Measurements from ENCODE around the gene WRAP53. TPM values are rescaled to one million over a fixed set of nuclear protein-coding genes. Genes with fewer than 3 reads are reported as not detected.

WRAP53 gene
- total RNA-seq, 4 donors from 2014 or later = 3.6 to 8.0 (median 4.8) TPM

GRCh38 chr17:7706631-7707354 is 18.5 kb downstream of the WRAP53 start:
- TF ChIP-seq EP300 (IDR thresholded peaks at IDR 0.05) = no peak
- no peak for TF ChIP-seq CTCF (IDR thresholded peaks at IDR 0.05)
- TF ChIP-seq POLR2A (IDR thresholded peaks at IDR 0.05) = no peak
- no peak for DNase-seq (ENCODE audit: low spot score in 2 of 2)
- no peaks in the 10 kb centered on the region for H3K9me3 ChIP-seq
- no peak overlapping the region for H3K27ac ChIP-seq
- no peak overlapping the region for H3K4me3 ChIP-seq
- peaks cover 0 to 22% (median 13%) of the 10 kb centered on the region in 3 donors for H3K36me3 ChIP-seq
- peaks cover 0 to 16% (median 9%) of the 10 kb centered on the region in 4 donors for H3K4me1 ChIP-seq
- 88 to 95% methylated on average over 3 of the region's 3 CpGs for WGBS, 2 donors
- peaks cover 0 to 86% of the 10 kb centered on the region in 2 donors for H3K27me3 ChIP-seq

- Histone ChIP-seq H3K4me3 (no peak overlapping the region), H3K9me3 (no peaks in the 10 kb centered on the region), H3K27me3 (peaks cover 0 to 92% of the 10 kb centered on the region in 2 donors), H3K36me3 (peaks cover 0 to 15% (median 8%) of the 10 kb centered on the region in 3 donors), H3K4me1 (peaks cover 0 to 16% (median 9%) of the 10 kb centered on the region in 4 donors), H3K27ac (no peak overlapping the region)
- WGBS, 2 donors = 85% methylated on average over 9 of the region's 9 CpGs
- no peak for DNase-seq (ENCODE audit: low spot score in 2 of 2)
- TF ChIP-seq POLR2A (IDR thresholded peaks at IDR 0.05) = no peak
- TF ChIP-seq CTCF (IDR thresholded peaks at IDR 0.05) = no peak
Observed at GRCh38 chr17:7707446-7707845, 19.2 kb downstream of the WRAP53 start.

GRCh38 chr17:7707858-7708750 is 19.8 kb downstream of the WRAP53 start:
- no peaks in the 10 kb centered on the region for H3K9me3 ChIP-seq
- WGBS, 2 donors = 87 to 88% methylated on average over 17 to 22 of the region's 22 CpGs
- peaks cover 0 to 16% (median 9%) of the 10 kb centered on the region in 4 donors for H3K4me1 ChIP-seq
- no peak overlapping the region for H3K4me3 ChIP-seq
- peaks cover 0 to 94% of the 10 kb centered on the region in 2 donors for H3K27me3 ChIP-seq
- no peak overlapping the region for H3K27ac ChIP-seq
- no peak for TF ChIP-seq EP300 (IDR thresholded peaks at IDR 0.05)
- no peak for TF ChIP-seq POLR2A (IDR thresholded peaks at IDR 0.05)
- no peak for TF ChIP-seq CTCF (IDR thresholded peaks at IDR 0.05)
- no peak for DNase-seq (ENCODE audit: low spot score in 2 of 2)
- peaks cover 0 to 9% (median under 1%) of the 10 kb centered on the region in 3 donors for H3K36me3 ChIP-seq

GRCh38 chr17:7709031-7709430 is 20.8 kb downstream of the WRAP53 start:
- Histone ChIP-seq H3K27me3 (peaks cover 0 to 94% of the 10 kb centered on the region in 2 donors), H3K9me3 (no peaks in the 10 kb centered on the region), H3K4me1 (peaks cover 0 to 16% (median 9%) of the 10 kb centered on the region in 4 donors), H3K27ac (no peak overlapping the region), H3K36me3 (no peaks in the 10 kb centered on the region), H3K4me3 (no peak overlapping the region)
- no peak for DNase-seq (ENCODE audit: low spot score in 2 of 2)
- 70 to 80% methylated on average over 1 to 11 of the region's 11 CpGs for WGBS, 2 donors
- TF ChIP-seq POLR2A (IDR thresholded peaks at IDR 0.05) (no peak), EP300 (IDR thresholded peaks at IDR 0.05) (no peak), CTCF (IDR thresholded peaks at IDR 0.05) (no peak)

GRCh38 chr17:7710301-7710700 is 22.0 kb downstream of the WRAP53 start:
- H3K9me3 ChIP-seq = no peaks in the 10 kb centered on the region
- TF ChIP-seq CTCF (IDR thresholded peaks at IDR 0.05) (no peak), POLR2A (IDR thresholded peaks at IDR 0.05) (no peak), EP300 (IDR thresholded peaks at IDR 0.05) (no peak)
- no peak overlapping the region for H3K27ac ChIP-seq
- no peaks in the 10 kb centered on the region for H3K36me3 ChIP-seq
- H3K27me3 ChIP-seq = peaks cover 0 to 93% of the 10 kb centered on the region in 2 donors
- H3K4me1 ChIP-seq = peaks cover 0 to 4% (median 3%) of the 10 kb centered on the region in 4 donors
- H3K4me3 ChIP-seq = no peak overlapping the region
- no peak for DNase-seq (ENCODE audit: low spot score in 2 of 2)
- WGBS, 2 donors = 74 to 82% methylated on average over 7 of the region's 7 CpGs
